Stomach (tissue), 9 donors: ENCODE results near the gene RNF43. TPM values are rescaled to one million over a fixed set of nuclear protein-coding genes. Genes with fewer than 3 reads are reported as not detected.
A peak's percentile ranks its signal among the peaks of the same experiment; 100 is the strongest.

Source experiments
- DNase-seq, 2 donors: peaks; one replicate each; pipeline versions ENCODE4 v3.0.0 to v3.0.0-alpha.2; 2013 to 2019
- H3K27ac ChIP-seq, 5 donors: fragments of 200-600 bp in 4 of 5; sonication (generic) in 4 of 5; one replicate each; pipeline ENCODE4 v1.5.1; 2013 to 2019; ENCODE audit warnings: mild to moderate bottlenecking in 1 of 5, moderate library complexity in 1 of 5
- H3K27me3 ChIP-seq, 3 donors: fragments of 200-600 bp; sonication (generic); one replicate each; pipeline ENCODE4 v1.5.1; 2017 to 2019; ENCODE audit warnings: mixed run types in 1 of 3
- H3K36me3 ChIP-seq, 4 donors: fragments of 200-600 bp; sonication (generic); 1 replicate in 3 of 4; 2 replicates in 1 of 4; pipeline ENCODE4 v1.5.1; 2016 to 2019
- H3K4me1 ChIP-seq, 4 donors: fragments of 200-600 bp; sonication (generic); one replicate each; pipeline ENCODE4 v1.5.1; 2016 to 2019
- H3K4me3 ChIP-seq, 4 donors: fragments of 200-600 bp; sonication (generic) in 3 of 4; one replicate each; pipeline ENCODE4 v1.5.1; 2016 to 2019; ENCODE audit warnings: mild to moderate bottlenecking in 1 of 4
- H3K9me3 ChIP-seq, 4 donors: fragments of 200-600 bp; sonication (generic); one replicate each; pipeline ENCODE4 v1.5.1; 2016 to 2019
- EP300 ChIP-seq: sonication (generic); formaldehyde crosslinking; IDR thresholded peaks from one replicate; pipeline ENCODE4 v1.6.1; 2017; ENCODE audit warnings: antibody characterized with exemption
- POLR2A ChIP-seq, 4 donors: fragments of 450-650 bp; IDR thresholded peaks; one replicate each; pipeline ENCODE4 v1.6.1; 2016; ENCODE audit warnings: antibody characterized with exemption in 4 of 4, control low read depth in 2 of 4, mild to moderate bottlenecking in 1 of 4, moderate library complexity in 1 of 4
- WGBS, 5 donors: extraction: QIAGEN DNeasy Blood & Tissue Kit in 3 of 5; methylation state at CpG; one replicate each; pipeline versions ENCODE4 v1.1.5 to v1.1.7; 2013 to 2018; 5-methylcytosine and 5-hydroxymethylcytosine counted together
- intact Hi-C: fragments of 100-400 bp; cut with DNase I; formaldehyde crosslinking; loops from one replicate; pipeline ENCODE4 v1.15.1; 2023; ENCODE audit warnings: low total_unique reads
- polyA plus RNA-seq, 3 donors: library from polyadenylated mRNA; stranded (reverse); fragments of 200-250 nt; gene quantifications; one replicate each; pipeline ENCODE4 v1.2.3, GENCODE V29; 2013
- total RNA-seq, 5 donors: library from RNA; depleted of rRNA; stranded (reverse); fragments of >200 nt; gene quantifications; one replicate each; pipeline versions ENCODE4 v1.1.0 to v1.2.3, GENCODE V29; 2014 to 2016
- donor health status: healthy with polysubstance abuse.
- donor health status: Bipolar disorder and iron deficiency.
- donor health status: healthy.

Gene RNF43
- total and polyA plus RNA-seq, 8 donors = 0.92 to 269 (median 6.6) TPM

- Histone ChIP-seq H3K4me3 (no peak overlapping the region), H3K9me3 (no peaks in the 10 kb centered on the region), H3K4me1 (peaks cover 12 to 32% (median 28%) of the 10 kb centered on the region in 4 donors), H3K27ac (peak overlapping the region in 1 of 5 donors; percentile 1), H3K27me3 (no peaks in the 10 kb centered on the region), H3K36me3 (peaks cover 0 to 5% (median 0%) of the 10 kb centered on the region in 4 donors)
- TF ChIP-seq POLR2A (IDR thresholded peaks at IDR 0.05) (no peak), EP300 (no peak)
- DNase-seq = no peak
- intact Hi-C loops = no loop called here
- 70 to 81% (median 76%) methylated on average over 3 of the region's 3 CpGs for WGBS, 5 donors
These were observed 48.5 kb downstream of the RNF43 start for GRCh38 chr17:58368860-58369213.

Other genes with a start within 250 kb of the RNF43 start
- gene EPX, start 224.8 kb downstream of the RNF43 start, total RNA-seq = under 1 TPM in 1 of 5 donors, not detected in 4; 0.18 TPM
- not detected for gene EPX, start 224.8 kb downstream of the RNF43 start, polyA plus RNA-seq
- gene MKS1, start 198.3 kb downstream of the RNF43 start, total RNA-seq = 10 to 100 TPM in 3 of 5 donors, 1 to 10 TPM in 2; 3.1 to 18.0 (median 10.5) TPM
- 10 to 100 TPM in 1 of 3 donors, 1 to 10 TPM in 2; 3.5 to 12.5 (median 6.2) TPM for gene MKS1, start 198.3 kb downstream of the RNF43 start, polyA plus RNA-seq
- gene LPO, start 178.9 kb downstream of the RNF43 start, total RNA-seq = not detected
- under 1 TPM in 1 of 3 donors, not detected in 2; 0.10 TPM for gene LPO, start 178.9 kb downstream of the RNF43 start, polyA plus RNA-seq
- gene MPO, start 136.6 kb downstream of the RNF43 start, total RNA-seq = 1 to 10 TPM in 1 of 5 donors, not detected in 4; 7.7 TPM
- gene MPO, start 136.6 kb downstream of the RNF43 start, polyA plus RNA-seq = under 1 TPM in 2 of 3 donors, not detected in 1; 0.03 to 0.46 TPM
- 10 to 100 TPM in 3 of 5 donors, 1 to 10 TPM in 1, not detected in 1; 9.0 to 68.8 (median 16.3) TPM for gene TSPOAP1, start 88.7 kb downstream of the RNF43 start, total RNA-seq
- 10 to 100 TPM in 1 of 3 donors, 1 to 10 TPM in 2; 6.5 to 26.0 (median 8.9) TPM for gene TSPOAP1, start 88.7 kb downstream of the RNF43 start, polyA plus RNA-seq
- gene SUPT4H1, start 65.3 kb downstream of the RNF43 start, total RNA-seq = 10 to 100 TPM in 3 of 5 donors, 1 to 10 TPM in 2; 6.7 to 51.1 (median 23.3) TPM
- gene SUPT4H1, start 65.3 kb downstream of the RNF43 start, polyA plus RNA-seq = 10 to 100 TPM; 68.9 to 80.9 (median 78.2) TPM
- under 1 TPM in 1 of 5 donors, not detected in 4; 0.18 TPM for gene HSF5, start 70.9 kb upstream of the RNF43 start, total RNA-seq
- not detected for gene HSF5, start 70.9 kb upstream of the RNF43 start, polyA plus RNA-seq
- 100 to 1,000 TPM in 1 of 5 donors, 10 to 100 TPM in 4; 24.3 to 126 (median 29.9) TPM for gene MTMR4, start 97.1 kb upstream of the RNF43 start, total RNA-seq
- gene MTMR4, start 97.1 kb upstream of the RNF43 start, polyA plus RNA-seq = 1 to 10 TPM; 5.8 to 9.1 (median 7.1) TPM